ENCODE measurements around the gene ZER1.

The ZER1 gene

DNA sequence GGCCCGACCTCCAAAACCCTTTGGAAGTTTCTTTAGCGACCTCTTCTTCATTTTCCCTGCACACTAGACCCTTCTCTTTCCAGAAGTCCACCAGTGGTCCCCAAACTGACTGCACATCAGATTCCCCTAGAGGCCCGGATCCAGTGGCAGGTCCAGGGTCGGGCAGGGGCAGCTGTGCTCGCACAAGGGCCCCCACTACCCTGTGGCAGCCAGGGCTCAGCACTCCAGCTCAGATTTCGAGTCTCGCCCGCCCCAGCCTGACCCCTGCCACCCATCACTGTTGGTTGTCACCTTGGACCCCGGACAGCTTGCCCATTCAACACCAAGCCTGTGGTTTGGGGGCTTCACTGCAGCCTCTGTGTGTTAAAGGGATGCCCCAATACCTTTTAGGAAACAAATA is 40.0 kb downstream of the ZER1 start:
- no peaks in the 10 kb centered on the region for H3K9me3 Mint-ChIP-seq (ENCODE audit: low read depth)
- H3K4me3 Mint-ChIP-seq: no peak overlapping the region
- peaks cover 2% of the 10 kb centered on the region for H3K36me3 Mint-ChIP-seq
- no peaks in the 10 kb centered on the region for H3K4me1 Mint-ChIP-seq (ENCODE audit: low read depth)
- no peak overlapping the region for H3K27ac Mint-ChIP-seq
- H3K27me3 Mint-ChIP-seq: no peaks in the 10 kb centered on the region

DNA sequence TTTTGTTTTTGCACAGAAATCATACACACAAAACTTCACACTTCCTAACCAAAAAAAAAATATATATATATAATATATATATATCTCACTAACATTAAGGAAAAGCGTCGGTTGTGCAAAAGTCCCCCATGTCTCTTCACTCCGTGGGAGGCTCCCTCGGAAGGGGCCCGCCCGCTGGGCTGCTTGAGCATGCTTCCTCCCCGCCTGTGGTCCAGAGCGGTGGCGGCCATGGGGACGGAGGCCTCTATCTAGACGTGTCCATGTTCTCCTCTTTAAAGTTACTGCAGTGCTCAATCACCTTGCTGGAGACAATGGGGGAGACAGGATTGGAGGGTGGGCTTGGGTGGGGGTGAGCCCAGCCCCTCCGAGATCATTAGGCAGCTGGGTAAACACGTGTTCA is 40.6 kb downstream of the ZER1 start:
- H3K27ac Mint-ChIP-seq: no peak overlapping the region
- H3K27me3 Mint-ChIP-seq: no peaks in the 10 kb centered on the region
- no peaks in the 10 kb centered on the region for H3K9me3 Mint-ChIP-seq (ENCODE audit: low read depth)
- peaks cover 2% of the 10 kb centered on the region for H3K36me3 Mint-ChIP-seq
- no peak overlapping the region for H3K4me3 Mint-ChIP-seq
- no peaks in the 10 kb centered on the region for H3K4me1 Mint-ChIP-seq (ENCODE audit: low read depth)

DNA sequence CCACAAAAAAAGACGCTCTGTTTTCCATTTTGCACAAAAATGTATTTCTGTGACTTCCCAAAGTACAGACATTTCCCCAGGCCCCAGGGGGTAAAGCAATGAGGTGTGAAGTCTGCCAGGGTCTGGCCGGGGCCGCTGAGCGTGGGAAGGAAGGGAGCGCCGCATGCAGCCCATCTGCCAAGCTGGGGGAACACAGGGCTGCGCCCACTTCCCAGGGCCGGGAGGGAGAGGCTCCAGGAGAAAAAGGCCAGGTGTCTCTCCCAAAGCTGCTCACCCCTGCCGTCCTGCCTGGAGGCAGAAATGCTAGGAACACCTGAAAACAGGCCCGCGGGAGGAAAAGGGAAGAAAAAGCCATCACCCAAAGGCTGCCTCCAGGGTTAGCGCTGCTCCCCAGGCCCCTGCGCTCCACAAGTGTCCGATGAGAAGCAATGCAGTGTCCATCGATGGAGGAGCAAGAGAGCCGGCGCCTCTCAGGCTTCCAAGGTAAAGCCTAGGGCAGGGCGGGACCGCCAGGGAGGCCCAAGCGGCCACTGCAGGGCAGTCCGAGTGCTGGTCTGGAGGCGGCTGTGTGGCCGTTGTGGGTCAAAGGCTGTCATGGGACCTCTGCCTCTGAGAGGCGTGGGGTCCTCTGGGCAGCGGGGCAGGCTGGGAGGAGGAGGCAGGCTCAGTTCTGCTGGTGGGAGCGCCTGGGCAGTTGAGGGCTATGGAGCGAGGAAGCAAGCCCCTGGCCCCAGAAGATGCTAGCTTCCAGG is 41.8 kb downstream of the ZER1 start:
- Mint-ChIP-seq H3K36me3 (no peaks in the 10 kb centered on the region), H3K9me3 (ENCODE audit: low read depth) (no peaks in the 10 kb centered on the region), H3K27ac (no peak overlapping the region), H3K27me3 (no peaks in the 10 kb centered on the region), H3K4me1 (ENCODE audit: low read depth) (peaks cover 4% of the 10 kb centered on the region), H3K4me3 (no peak overlapping the region)

DNA sequence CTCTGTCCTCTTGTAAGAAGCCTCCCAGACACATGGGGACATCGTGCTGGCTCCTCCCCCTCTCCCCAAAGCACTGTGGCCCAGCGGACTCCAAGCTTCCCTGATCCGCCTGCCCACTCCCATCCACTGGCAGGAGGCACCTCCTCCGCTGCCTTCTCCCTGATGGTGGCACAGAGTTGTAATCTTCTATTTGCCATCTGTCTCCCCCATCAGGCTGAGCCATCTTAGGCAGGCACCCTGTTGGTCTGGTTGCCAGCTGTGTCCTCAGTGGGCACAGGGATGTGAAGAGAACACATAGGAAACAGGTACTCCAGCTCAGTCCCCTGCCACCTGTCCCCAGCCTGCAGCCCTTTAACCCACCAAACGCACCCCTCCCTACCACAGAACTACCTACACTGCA is 42.4 kb downstream of the ZER1 start:
- Mint-ChIP-seq H3K27me3 (no peaks in the 10 kb centered on the region), H3K4me3 (no peak overlapping the region), H3K27ac (no peak overlapping the region), H3K9me3 (ENCODE audit: low read depth) (no peaks in the 10 kb centered on the region), H3K36me3 (no peaks in the 10 kb centered on the region), H3K4me1 (ENCODE audit: low read depth) (peaks cover 10% of the 10 kb centered on the region)

DNA sequence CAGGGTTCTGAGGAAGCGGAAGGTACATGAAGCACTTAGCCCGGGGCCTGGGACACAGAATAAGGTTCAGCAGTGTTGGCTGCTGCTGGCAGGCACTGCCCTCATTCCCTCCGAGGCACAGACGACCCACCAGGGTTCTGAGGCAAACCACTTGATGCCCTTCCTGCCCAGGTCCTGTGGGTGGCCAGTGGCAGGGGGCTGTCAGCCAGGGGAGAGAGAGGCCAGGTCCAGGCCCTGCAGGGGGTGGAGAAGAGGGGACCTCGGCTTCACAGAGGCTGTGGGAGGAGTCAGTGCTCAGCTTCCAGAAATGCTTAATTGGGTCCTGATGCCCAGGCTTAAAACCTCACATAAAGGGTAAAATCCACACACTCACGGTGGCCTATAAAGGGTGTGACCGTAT is 43.4 kb downstream of the ZER1 start:
- H3K36me3 Mint-ChIP-seq: no peaks in the 10 kb centered on the region
- H3K9me3 Mint-ChIP-seq (ENCODE audit: low read depth): no peaks in the 10 kb centered on the region
- no peak overlapping the region for H3K27ac Mint-ChIP-seq
- H3K4me3 Mint-ChIP-seq: no peak overlapping the region
- H3K27me3 Mint-ChIP-seq: no peaks in the 10 kb centered on the region
- H3K4me1 Mint-ChIP-seq (ENCODE audit: low read depth): peaks cover 17% of the 10 kb centered on the region

DNA sequence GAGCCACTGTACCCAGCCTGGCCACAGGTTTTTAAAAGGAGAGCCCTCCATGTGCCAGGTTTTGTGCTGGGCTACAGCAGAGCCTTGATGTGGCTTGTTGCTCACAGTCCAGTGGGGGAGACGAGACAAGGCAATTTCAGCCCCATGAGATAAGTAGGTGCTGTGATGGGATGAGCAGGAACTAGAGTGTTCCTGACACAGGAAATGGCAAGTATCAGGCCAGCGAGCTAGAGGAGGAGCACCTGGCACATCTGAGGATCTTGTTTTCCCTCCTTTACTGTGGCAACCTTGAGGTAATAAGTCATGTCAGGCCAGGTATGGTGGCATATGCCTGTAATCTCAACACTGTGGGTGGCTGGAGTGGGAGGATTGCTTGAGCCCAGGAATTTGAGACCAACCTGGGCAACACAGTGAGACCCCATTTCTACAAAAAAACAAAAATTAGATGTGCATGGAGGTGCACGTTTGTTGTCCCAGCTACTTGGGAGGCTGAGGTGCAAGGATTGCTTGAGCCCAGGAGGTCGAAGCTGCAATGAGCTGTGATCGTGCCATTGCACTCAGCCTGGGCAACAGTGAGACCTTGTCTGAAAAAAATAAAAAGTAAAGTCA is 44.0 kb downstream of the ZER1 start:
- Mint-ChIP-seq H3K27me3 (no peaks in the 10 kb centered on the region), H3K9me3 (ENCODE audit: low read depth) (no peaks in the 10 kb centered on the region), H3K27ac (no peak overlapping the region), H3K4me3 (no peak overlapping the region), H3K36me3 (no peaks in the 10 kb centered on the region), H3K4me1 (ENCODE audit: low read depth) (peaks cover 22% of the 10 kb centered on the region)

DNA sequence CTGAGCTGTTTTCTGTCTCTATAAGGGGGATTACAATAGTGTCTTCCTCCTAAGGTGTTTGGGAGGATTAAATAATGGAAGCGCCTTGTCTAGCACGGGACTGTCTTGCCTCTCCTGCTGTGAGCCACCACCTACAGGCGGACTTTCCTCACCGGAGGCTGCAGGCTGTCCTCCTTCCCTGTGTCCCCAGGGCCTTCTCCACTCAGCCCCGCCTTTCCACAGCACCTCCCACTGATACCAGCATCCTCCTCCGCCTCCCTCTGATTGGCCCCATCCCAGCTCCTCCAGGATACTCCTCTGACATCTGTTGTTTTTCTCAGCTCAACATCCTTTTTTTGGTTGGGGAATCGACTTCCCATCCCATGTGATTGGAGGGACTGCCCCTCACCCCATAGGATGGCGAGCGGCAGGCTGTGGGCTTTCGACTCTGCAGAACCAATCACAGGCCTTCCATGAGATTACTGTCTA is 46.9 kb downstream of the ZER1 start:
- no peaks in the 10 kb centered on the region for H3K36me3 Mint-ChIP-seq
- H3K27me3 Mint-ChIP-seq: no peaks in the 10 kb centered on the region
- H3K4me3 Mint-ChIP-seq: peak overlapping the region; percentile 92
- H3K4me1 Mint-ChIP-seq (ENCODE audit: low read depth): peaks cover 28% of the 10 kb centered on the region
- H3K9me3 Mint-ChIP-seq (ENCODE audit: low read depth): no peaks in the 10 kb centered on the region
- no peak overlapping the region for H3K27ac Mint-ChIP-seq

DNA sequence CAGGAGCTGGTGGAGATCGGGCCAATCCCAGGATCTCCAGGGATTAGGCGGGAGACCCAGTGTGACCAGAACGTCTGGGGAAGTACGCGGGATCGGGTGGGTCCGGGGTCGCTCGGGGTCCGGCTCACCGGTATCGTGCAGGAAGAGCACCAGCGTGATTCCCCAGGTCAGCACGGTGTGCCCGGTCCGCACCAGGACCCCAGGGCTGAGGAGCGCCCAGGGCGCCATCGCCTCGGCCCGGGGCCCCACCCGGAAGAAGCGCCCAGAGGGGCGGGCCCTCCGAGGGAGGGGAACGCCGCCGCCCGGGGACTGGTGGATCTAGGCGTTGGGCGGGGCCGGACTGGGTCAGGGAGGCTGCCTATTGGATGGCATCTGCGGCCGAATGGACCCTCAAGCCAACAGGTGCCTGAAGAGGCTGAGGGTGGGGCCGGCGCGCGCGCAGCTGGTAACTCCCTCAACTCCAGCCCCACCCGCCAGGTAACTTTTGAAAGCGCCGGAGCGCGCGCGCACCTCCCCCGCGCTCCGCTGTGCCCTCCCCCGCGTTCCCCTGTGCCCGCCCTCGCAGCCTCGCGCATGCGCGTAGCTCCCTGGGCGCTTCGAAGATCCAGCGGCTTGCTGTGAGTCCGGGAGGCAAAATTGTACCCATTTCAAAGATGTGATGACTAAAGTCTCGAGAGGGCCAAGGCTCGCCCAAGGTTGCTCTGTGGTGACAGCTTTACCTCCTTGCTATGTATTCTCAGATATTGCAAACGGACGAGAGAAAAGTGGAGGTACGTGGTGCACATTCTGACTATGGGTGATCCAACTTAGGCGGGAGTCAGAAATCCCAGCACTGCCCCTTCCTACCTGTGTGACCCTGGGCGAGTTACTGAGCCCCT is 47.6 kb downstream of the ZER1 start, which contains the start of gene ZDHHC12:
TSS of gene ZDHHC12 (minus strand) at position 262 of the 878 bp plus-strand sequence. CDS start at position 228, 34 bp downstream.
- Mint-ChIP-seq H3K9me3 (ENCODE audit: low read depth) (no peaks in the 10 kb centered on the region), H3K4me1 (ENCODE audit: low read depth) (peaks cover 28% of the 10 kb centered on the region), H3K27ac (peak within 1 kb of the TSS; percentile 90), H3K27me3 (no peaks in the 10 kb centered on the region), H3K4me3 (peak within 1 kb of the TSS; percentile 92), H3K36me3 (no peaks in the 10 kb centered on the region)

DNA sequence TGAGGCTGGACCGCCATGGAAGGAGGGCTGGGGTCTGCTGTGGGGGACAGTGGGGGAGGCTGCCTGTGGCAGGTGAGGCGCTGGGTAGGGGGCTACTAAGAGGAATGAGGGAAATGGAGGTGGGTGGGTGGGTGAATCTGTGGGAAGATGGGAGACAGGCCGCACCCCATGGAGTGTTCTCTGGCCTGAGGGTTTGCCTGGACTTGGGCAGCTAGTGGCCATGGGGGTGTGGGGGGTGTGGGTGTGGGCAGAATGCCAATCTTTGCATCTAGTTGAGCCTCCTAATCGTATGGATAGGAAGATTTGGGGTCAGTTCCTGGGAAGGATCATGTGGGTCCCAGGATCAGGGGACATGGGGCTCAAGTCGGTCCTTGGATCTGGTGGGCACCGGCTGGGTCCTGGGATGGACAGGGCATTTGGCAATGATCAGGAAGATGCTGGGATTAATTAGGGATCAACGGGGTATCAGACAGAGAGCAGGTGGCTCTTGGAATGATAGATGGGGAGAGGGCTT is 48.3 kb downstream of the ZER1 start:
- Mint-ChIP-seq H3K9me3 (ENCODE audit: low read depth) (no peaks in the 10 kb centered on the region), H3K4me1 (ENCODE audit: low read depth) (peaks cover 28% of the 10 kb centered on the region), H3K4me3 (peak overlapping the region; percentile 92), H3K27me3 (no peaks in the 10 kb centered on the region), H3K36me3 (no peaks in the 10 kb centered on the region), H3K27ac (peak overlapping the region; percentile 90)

DNA sequence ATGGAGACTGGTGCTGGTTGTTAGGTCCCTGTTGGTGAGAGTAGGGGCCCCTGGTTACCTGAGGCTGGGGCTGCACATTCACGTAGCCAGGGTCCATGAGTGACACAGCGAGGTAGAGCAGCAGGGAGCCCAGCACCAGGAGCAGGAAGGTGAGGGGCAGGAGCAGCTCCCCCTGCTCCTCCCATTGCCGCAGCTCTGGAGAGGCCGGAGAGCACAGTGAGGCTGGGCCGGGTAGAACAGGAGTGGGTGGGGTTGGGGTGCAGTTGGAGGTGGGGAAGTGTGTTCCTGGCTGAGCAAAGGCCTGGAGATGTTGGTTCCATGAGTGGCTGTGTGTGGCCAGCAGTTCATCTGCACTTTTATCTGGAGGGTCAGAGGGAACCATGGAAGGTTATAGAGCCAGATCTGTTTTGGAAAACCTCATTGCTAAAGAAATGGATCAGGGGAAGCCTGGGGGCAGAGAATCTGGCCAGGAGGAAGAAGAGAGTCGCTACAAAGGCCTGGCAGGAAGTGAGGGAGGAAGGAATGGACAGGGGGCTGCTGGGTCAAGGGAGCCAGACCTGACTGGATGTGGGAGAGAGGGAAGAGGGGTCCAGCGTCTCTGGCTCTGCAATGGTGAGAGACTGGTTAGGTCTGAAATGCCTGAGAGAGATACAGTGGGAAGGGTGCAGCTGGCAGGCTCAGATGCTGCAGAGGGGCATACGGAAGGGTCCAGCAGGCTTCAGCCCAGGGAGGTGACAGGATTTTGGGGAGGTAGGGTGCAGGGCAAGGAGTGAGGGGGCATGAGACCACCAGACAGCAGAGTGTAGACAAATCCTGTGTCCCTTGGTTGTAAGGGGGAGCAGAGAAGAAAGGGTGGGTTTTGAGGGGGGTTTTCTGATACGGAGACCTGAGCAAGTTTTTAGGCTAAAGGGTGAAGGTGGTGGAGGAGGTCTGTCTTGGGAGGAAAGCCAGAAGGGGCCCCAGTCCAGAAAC is 49.1 kb downstream of the ZER1 start:
- peak overlapping the region; percentile 92 for H3K4me3 Mint-ChIP-seq
- H3K27ac Mint-ChIP-seq: peak overlapping the region; percentile 70
- H3K27me3 Mint-ChIP-seq: no peaks in the 10 kb centered on the region
- H3K4me1 Mint-ChIP-seq (ENCODE audit: low read depth): peaks cover 28% of the 10 kb centered on the region
- H3K36me3 Mint-ChIP-seq: no peaks in the 10 kb centered on the region
- H3K9me3 Mint-ChIP-seq (ENCODE audit: low read depth): no peaks in the 10 kb centered on the region

DNA sequence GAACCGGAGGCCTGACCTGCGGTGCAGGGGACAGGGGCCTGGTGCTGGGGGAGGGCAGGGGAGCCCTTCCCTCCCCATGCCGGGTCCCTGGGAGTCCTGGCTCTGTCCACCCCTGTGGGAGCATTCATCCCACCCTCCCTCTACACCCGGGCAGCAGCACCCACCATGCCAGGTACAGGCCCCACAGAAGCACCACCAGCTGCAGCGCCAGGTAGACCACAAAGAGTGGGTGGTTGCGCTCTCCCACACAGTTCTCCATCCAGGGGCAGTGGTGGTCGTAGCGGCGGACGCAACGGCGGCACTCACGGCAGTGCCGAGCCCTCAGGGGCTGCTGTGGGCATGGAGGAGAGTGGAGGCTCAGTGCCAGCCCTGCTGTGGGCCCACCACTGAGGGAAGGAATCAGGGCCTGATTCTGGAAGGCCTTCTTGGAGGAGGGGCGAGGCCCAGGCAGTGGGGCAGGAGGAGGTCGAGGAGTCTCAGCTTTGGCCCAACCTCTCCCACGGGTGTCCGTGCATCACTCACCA is 50.2 kb downstream of the ZER1 start:
- H3K4me1 Mint-ChIP-seq (ENCODE audit: low read depth): peaks cover 28% of the 10 kb centered on the region
- H3K36me3 Mint-ChIP-seq: no peaks in the 10 kb centered on the region
- no peak overlapping the region for H3K27ac Mint-ChIP-seq
- H3K27me3 Mint-ChIP-seq: no peaks in the 10 kb centered on the region
- no peak overlapping the region for H3K4me3 Mint-ChIP-seq
- H3K9me3 Mint-ChIP-seq (ENCODE audit: low read depth): no peaks in the 10 kb centered on the region

DNA sequence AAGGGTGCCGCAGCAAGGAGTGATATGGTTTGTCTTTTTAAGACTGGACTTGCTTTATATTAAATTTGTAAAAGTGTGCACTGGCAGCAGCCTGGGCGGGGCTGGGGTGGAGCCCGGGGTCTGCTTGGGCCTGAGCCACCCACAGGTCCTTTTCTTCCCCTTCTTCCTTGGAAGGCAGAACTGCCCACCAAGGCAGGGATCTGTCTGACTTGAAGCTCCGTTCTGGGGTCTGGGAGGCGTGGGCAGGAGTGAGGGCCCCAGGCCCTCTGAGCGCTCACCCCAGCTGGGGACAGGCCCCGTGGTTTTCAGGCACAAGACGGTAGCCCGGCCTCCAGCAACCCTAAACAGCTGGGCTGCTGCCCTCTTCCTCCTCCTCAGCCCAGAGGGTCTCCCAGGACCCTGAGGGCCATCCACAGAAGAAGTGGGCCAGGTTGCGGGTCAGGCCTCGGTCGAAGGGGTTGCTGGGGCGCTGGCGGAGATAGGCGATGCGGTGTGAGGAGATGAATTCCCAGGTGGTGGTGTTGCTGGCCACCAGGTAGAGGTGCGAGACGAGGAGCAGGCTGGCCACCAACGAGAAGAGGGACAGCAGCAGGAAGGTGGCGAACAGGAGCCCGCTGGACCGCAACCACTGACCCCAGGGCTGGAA is 50.8 kb downstream of the ZER1 start:
- Mint-ChIP-seq H3K4me1 (ENCODE audit: low read depth) (peaks cover 28% of the 10 kb centered on the region), H3K27me3 (no peaks in the 10 kb centered on the region), H3K27ac (no peak overlapping the region), H3K36me3 (no peaks in the 10 kb centered on the region), H3K4me3 (no peak overlapping the region), H3K9me3 (ENCODE audit: low read depth) (no peaks in the 10 kb centered on the region)

DNA sequence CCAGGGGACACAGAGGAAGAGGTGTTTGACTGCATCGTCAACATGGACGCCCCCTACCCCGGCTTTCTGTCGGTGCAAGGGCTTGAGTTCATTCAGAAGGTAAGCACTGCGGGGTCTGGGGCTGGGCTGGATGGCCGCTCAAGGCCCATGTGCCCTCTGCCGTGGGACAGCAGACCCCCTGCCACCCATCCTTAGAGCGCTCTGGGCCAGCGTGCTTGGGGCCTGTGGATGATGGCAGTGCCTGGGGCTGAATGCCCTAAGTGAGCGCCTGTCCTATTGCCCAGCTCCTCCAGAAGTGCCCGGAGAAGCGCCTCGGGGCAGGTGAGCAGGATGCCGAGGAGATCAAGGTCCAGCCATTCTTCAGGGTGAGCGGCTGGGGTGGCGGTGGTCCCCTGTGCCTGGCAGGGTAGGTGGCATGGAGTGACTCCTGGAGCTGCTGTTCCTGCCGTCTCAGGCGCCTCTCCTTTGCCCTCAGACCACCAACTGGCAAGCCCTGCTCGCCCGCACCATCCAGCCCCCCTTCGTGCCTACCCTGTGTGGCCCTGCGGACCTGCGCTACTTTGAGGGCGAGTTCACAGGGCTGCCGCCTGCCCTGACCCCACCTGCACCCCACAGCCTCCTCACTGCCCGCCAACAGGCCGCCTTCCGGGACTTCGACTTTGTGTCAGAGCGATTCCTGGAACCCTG is 51.7 kb downstream of the ZER1 start:
- Mint-ChIP-seq H3K27ac (no peak overlapping the region), H3K4me3 (no peak overlapping the region), H3K4me1 (ENCODE audit: low read depth) (peaks cover 25% of the 10 kb centered on the region), H3K27me3 (no peaks in the 10 kb centered on the region), H3K36me3 (no peaks in the 10 kb centered on the region), H3K9me3 (ENCODE audit: low read depth) (no peaks in the 10 kb centered on the region)

Data from activated naive CD8-positive, alpha-beta T cell (primary cell).